Esophagus squamous epithelium (tissue), 5 donors: Measurements from ENCODE around the gene BAHCC1. TPM values are rescaled to one million over a fixed set of nuclear protein-coding genes. Genes with fewer than 3 reads are reported as not detected.

Source experiments
- DNase-seq: peaks from one replicate; lab custom pipeline; 2025; lab: John Stamatoyannopoulos, UW
- H3K27ac ChIP-seq, 4 donors: fragments of 200-600 bp; sonication (generic); one replicate each; pipeline ENCODE4 v1.5.1; 2016 to 2019; ENCODE audit warnings: mild to moderate bottlenecking in 1 of 4
- H3K27me3 ChIP-seq, 4 donors: fragments of 200-600 bp; sonication (generic); 1 replicate in 3 of 4; 2 replicates in 1 of 4; pipeline versions ENCODE4 v1.5.1 to v1.6.0; 2017 to 2021; ENCODE audit warnings: antibody characterized with exemption in 1 of 4
- H3K36me3 ChIP-seq, 3 donors: fragments of 200-600 bp; sonication (generic); one replicate each; pipeline ENCODE4 v1.5.1; 2016 to 2019
- H3K4me1 ChIP-seq, 3 donors: fragments of 200-600 bp; sonication (generic); one replicate each; pipeline ENCODE4 v1.5.1; 2017 to 2019
- H3K4me3 ChIP-seq, 4 donors: fragments of 200-600 bp; sonication (generic); 1 replicate in 3 of 4; 2 replicates in 1 of 4; pipeline ENCODE4 v1.5.1; 2016 to 2019; ENCODE audit warnings: mild to moderate bottlenecking in 2 of 4, moderate library complexity in 1 of 4
- H3K9me3 ChIP-seq, 3 donors: fragments of 200-600 bp; sonication (generic); one replicate each; pipeline ENCODE4 v1.5.1; 2016 to 2019
- CTCF ChIP-seq, 6 experiments: fragments of 450-650 bp in 4 of 6; fragments of 200-600 bp in 2 of 6; sonication (generic) in 2 of 6; IDR thresholded peaks; one replicate each; pipeline ENCODE4 v1.5.1; 2016 to 2019; ENCODE audit warnings: antibody characterized with exemption in 6 of 6, mild to moderate bottlenecking in 4 of 6, moderate library complexity in 4 of 6
- POLR2A ChIP-seq, 4 donors: fragments of 450-650 bp; IDR thresholded peaks; one replicate each; pipeline ENCODE4 v1.6.1; 2017; ENCODE audit warnings: antibody characterized with exemption in 4 of 4, mild to moderate bottlenecking in 4 of 4, moderate library complexity in 3 of 4
- WGBS, 2 donors: methylation state at CpG; one replicate each; pipeline ENCODE4 v1.1.5; 2018; 5-methylcytosine and 5-hydroxymethylcytosine counted together
- intact Hi-C: fragments of 100-400 bp; cut with DNase I; formaldehyde crosslinking; loops from one replicate; pipeline ENCODE4 v1.15.0; 2022
- total RNA-seq, 4 donors: library from RNA; depleted of rRNA; stranded (reverse); fragments of >200 nt; gene quantifications; one replicate each; pipeline ENCODE4 v1.1.0, GENCODE V29; 2016
- donor health status: DM: yes; HTN: yes; CAD: no.

Gene BAHCC1
- total RNA-seq, 4 donors from 2014 or later: 3.8 to 10.6 (median 5.4) TPM

DNA sequence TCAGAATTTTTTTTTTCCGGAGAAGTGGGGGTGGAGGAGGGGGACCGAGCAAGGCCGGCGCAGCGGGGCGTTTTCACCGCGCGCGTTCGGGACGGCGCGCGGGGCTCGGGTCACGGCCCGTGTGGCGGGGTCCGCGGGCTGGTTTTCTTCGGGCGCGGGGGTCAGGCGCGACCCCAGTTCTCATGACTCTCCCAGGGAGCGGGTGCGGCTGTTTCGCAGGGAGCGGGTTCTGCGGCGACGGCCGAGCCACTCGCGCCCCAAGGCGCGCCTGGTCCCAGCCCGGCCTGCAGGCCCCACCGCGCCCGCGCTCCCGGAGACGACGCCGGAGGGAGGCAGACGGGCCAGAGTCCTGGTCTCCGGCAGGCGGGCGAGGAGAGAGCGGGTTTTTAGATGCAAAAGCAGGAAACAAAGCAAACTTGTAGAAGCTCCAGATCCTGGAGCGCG, 1.0 kb downstream of the BAHCC1 start:
- Histone ChIP-seq H3K9me3 (no peaks in the 10 kb centered on the region), H3K27me3 (peaks cover 0 to 36% (median 0%) of the 10 kb centered on the region in 4 donors), H3K27ac (peak overlapping the region; percentile 94 to 98 (median 96)), H3K36me3 (no peaks in the 10 kb centered on the region), H3K4me1 (peaks cover 29 to 81% (median 34%) of the 10 kb centered on the region in 3 donors), H3K4me3 (peak overlapping the region; percentile 62 to 94 (median 76))
- intact Hi-C loops: loop anchor here (5.0 kb wide), 1 partner anchor 116 kb away; the partner anchor contains the start of gene ACTG1
- WGBS, 2 donors: 0% methylated on average over 2 to 13 of the region's 54 CpGs
- no peak for DNase-seq
- TF ChIP-seq POLR2A (IDR thresholded peaks at IDR 0.05): no peak

DNA sequence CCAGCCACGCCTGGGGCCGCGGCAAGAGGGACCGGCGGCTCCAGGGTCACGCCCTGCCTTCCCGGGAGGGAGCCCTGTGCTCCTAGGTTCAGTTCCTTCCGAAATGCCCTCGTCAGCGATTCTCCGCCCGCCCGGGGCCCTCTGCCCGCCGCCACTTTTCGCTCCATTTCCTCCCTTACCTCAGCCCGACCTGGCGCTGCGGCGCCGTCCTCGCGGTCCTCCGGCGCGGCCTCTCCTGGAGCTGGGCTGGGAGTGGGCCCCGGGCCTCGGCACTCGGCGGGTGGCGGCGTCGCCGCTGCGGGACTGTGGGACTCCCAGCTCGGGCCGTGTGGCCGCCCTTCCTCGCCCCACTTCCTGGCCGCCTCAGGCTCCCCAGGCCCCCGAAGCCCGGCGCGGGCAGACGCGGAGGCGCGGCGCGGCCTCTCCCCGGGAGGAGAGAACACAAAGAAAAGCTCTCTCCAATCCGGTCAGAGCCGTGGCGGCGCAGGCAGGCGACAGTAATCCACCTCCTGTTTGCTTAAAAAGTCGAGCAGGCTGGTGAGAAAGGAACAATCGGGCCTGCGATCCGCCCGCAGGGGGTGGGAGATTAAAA, 1.6 kb downstream of the BAHCC1 start:
- Histone ChIP-seq H3K27ac (peak overlapping the region; percentile 94 to 98 (median 96)), H3K4me3 (peak overlapping the region; percentile 62 to 94 (median 76)), H3K36me3 (no peaks in the 10 kb centered on the region), H3K4me1 (peaks cover 29 to 81% (median 36%) of the 10 kb centered on the region in 3 donors), H3K27me3 (peaks cover 0 to 36% (median 0%) of the 10 kb centered on the region in 4 donors), H3K9me3 (no peaks in the 10 kb centered on the region)
- intact Hi-C loops: loop anchor here (5.0 kb wide), 1 partner anchor 115 kb away; the partner anchor contains the start of gene ACTG1
- TF ChIP-seq CTCF (IDR thresholded peaks at IDR 0.05) (no peak), POLR2A (IDR thresholded peaks at IDR 0.05) (peak in 1 of 4 donors; percentile 15)
- DNase-seq: no peak
- 1% methylated on average over 9 to 26 of the region's 61 CpGs for WGBS, 2 donors

- Histone ChIP-seq H3K4me3 (peak overlapping the region; percentile 62 to 94 (median 76)), H3K36me3 (no peaks in the 10 kb centered on the region), H3K27me3 (peaks cover 0 to 36% (median 0%) of the 10 kb centered on the region in 4 donors), H3K4me1 (peaks cover 28 to 81% (median 34%) of the 10 kb centered on the region in 3 donors), H3K27ac (peak overlapping the region; percentile 94 to 98 (median 96)), H3K9me3 (no peaks in the 10 kb centered on the region)
- 5 to 7% methylated on average over 12 to 23 of the region's 49 CpGs for WGBS, 2 donors
- no peak for TF ChIP-seq POLR2A (IDR thresholded peaks at IDR 0.05)
- peak in 4 of 6 experiments; percentile 22 to 52 (median 34) for TF ChIP-seq CTCF (IDR thresholded peaks at IDR 0.05)
- intact Hi-C loops: loop anchor here (5.0 kb wide), 1 partner anchor 115 kb away; the partner anchor contains the start of gene ACTG1
- no peak for DNase-seq
These were observed 2.3 kb downstream of the BAHCC1 start for GRCh38 chr17:81397314-81398175.

DNA sequence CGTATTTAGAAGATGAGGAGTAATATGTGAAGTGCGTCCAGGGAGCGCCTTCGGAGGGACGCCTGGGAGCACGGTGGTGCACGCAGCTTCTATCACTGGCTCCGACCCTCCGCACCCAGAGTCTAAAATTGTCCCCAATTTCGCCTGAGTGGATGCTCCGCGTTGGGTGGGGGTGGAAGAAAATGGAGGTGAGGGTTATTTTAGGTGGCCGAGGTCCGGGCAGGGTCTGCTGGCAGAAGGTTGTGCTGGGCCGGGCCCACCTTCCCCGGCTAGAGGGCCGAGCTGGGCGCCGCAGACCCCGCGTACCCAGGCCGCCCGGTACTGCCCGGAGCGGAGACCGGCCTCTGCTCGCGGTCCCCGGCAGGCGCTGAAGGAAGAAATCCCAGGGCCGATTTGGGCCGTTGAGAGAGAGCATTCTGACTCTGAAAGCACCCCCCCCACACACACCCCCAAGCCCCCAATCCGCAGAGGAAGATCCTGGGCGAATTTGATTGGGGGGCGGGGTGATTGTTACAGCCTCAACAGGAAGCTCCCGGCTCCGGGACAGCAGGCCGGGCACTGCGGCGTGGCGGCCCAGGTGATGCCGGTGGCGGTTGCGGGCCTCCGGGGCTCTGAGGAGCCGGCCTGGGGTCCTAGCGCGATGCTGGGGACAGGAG, 3.0 kb downstream of the BAHCC1 start:
- WGBS, 2 donors: 3 to 4% methylated on average over 29 to 34 of the region's 48 CpGs
- Histone ChIP-seq H3K27ac (peak overlapping the region; percentile 94 to 98 (median 96)), H3K4me3 (peak overlapping the region; percentile 62 to 94 (median 76)), H3K4me1 (peaks cover 33 to 81% (median 34%) of the 10 kb centered on the region in 3 donors), H3K27me3 (peaks cover 0 to 30% (median 0%) of the 10 kb centered on the region in 4 donors), H3K36me3 (no peaks in the 10 kb centered on the region), H3K9me3 (no peaks in the 10 kb centered on the region)
- TF ChIP-seq CTCF (IDR thresholded peaks at IDR 0.05): no peak
- no peak for TF ChIP-seq POLR2A (IDR thresholded peaks at IDR 0.05)
- no peak for DNase-seq
- intact Hi-C loops: loop anchor here (5.0 kb wide), 1 partner anchor 114 kb away; the partner anchor contains the start of gene ACTG1

- H3K4me1 ChIP-seq: peaks cover 33 to 86% (median 34%) of the 10 kb centered on the region in 3 donors
- H3K27me3 ChIP-seq: peaks cover 0 to 25% (median 0%) of the 10 kb centered on the region in 4 donors
- WGBS, 2 donors: 1 to 3% methylated on average over 12 to 15 of the region's 46 CpGs
- intact Hi-C loops: loop anchor here (5.0 kb wide), 1 partner anchor 113 kb away; the partner anchor contains the start of gene ACTG1
- no peak for DNase-seq
- H3K36me3 ChIP-seq: no peaks in the 10 kb centered on the region
- TF ChIP-seq CTCF (IDR thresholded peaks at IDR 0.05) (no peak), POLR2A (IDR thresholded peaks at IDR 0.05) (no peak)
- no peaks in the 10 kb centered on the region for H3K9me3 ChIP-seq
- peak overlapping the region; percentile 94 to 98 (median 96) for H3K27ac ChIP-seq
- H3K4me3 ChIP-seq: peak overlapping the region; percentile 62 to 94 (median 76)
These were observed 3.7 kb downstream of the BAHCC1 start for GRCh38 chr17:81398832-81399411.
